Measurements from ENCODE around the gene FUS.
"Not testable (repeated sequence)": the region's sequence is repeated elsewhere in the genome, so short reads cannot be mapped to it uniquely, and the experiment has no call there.

FUS gene

DNA sequence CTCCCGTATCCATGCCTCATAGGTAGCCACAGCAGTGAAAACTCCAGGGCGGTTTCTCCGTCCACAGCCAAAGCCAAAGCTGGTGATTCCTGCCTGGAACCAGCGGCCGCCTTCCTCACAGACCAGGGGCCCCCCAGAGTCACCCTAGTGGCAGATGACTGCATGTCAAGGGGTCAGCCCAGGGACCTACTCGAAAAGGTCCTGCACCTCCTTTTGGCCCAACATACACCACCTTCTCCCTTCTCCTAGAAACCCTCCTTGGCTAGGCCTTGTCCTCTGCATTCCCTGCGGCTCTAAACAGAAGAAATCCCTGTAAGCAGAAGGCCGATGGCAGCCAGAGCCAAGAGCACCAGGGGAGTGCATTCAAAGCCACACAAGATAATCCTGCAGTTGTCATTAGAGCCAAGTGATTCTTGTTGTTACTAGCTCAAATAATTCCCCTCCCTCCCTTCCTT is 36.2 kb upstream of the FUS start:
- no peak for DNase-seq (ENCODE audit: low read depth, low spot score)

DNA sequence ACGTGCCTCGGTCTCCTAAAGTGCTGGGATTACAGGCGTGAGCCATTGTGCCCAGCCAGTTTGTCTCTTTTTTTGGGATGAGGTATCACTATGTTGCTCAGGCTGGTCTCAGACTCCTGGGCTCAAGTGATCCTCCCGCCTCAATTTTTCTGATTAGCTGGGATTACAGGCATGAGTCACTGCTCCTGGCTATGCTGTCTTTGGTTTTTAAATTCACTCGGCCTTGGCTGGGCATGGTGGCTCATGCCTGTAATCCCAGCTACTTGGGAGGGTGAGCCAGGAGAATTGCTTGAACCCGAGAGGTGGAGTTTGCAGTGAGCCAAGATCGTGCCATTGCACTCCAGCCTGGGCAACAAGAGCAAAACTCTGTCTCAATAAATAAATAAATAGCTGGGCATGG is 35.5 kb upstream of the FUS start:
- not testable (repeated sequence) for DNase-seq (ENCODE audit: low read depth, low spot score)

DNA sequence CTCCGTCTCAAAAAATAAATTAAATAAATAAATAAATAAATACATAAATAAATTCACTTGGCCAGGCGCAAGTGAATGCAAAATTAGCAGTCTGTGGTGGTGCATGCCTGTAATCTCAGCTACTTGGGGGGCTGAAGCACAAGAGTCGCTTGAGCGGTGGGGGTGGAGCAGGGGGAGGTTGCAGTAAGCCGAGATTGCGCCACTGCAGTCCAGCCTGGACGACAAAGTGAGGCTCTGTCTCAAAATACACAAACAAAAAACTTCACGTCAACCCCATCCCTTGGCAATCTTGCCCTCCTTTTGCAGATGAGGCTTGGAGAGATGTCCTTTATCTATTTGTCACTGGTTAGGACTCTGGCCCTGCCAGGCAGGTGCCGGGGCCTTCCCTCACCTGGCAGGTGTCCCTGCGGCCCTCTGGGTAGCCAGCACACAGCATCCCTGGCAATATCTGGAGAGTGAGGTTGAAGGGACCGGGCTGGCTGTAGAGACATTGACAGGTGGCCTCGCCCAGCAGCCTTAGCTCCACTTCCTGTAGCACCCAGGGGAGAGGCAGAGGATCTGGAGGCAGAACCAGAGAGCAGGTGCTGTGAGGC is 34.4 kb upstream of the FUS start:
- DNase-seq (ENCODE audit: low read depth, low spot score) = no peak

DNA sequence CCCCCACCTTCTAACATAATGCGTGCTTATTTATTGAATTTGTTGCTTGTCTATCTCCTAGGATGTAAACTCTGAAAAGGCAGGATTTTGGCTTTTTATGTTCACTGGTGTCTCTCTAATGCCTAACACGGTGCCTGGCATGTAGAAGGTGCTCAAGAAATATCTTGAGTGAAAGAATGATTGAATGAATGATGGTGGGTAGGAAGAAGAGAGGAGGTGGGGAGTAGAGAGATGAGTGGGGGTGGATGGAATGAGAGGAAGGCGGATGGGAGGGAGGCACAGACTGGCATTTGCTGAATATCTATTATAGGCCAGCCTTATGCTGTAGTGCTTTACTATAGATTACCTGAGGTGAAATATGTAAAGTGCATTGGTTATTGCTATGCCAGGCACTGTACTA is 32.4 kb upstream of the FUS start:
- no peak for DNase-seq (ENCODE audit: low read depth, low spot score)

GRCh38 chr16:31148281-31148728 is 31.6 kb upstream of the FUS start:
- no peak for DNase-seq (ENCODE audit: low read depth, low spot score)

- DNase-seq (ENCODE audit: low read depth, low spot score) = no peak
Observed at GRCh38 chr16:31148896-31149295, 31.0 kb upstream of the FUS start.

DNA sequence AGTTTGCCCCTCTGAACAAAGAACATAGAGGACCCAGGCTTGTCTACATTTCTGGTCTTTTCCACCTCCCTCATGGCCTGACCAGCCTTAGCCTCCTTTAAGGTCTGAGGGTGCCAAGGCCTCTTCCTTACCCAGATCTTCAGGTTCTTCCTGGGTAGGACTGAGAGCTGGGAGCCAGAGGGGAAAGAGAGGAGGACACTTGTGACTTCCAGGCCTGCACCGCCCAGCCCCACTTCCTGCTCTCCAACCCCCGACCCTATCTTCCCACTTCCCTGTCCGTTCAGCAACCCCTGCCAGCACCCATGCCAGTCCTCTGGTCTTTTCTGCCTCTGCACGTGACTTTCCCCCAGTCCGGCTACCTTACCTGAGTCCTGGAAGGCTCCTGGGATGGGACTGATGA is 30.6 kb upstream of the FUS start:
- DNase-seq (ENCODE audit: low read depth, low spot score) = no peak

DNA sequence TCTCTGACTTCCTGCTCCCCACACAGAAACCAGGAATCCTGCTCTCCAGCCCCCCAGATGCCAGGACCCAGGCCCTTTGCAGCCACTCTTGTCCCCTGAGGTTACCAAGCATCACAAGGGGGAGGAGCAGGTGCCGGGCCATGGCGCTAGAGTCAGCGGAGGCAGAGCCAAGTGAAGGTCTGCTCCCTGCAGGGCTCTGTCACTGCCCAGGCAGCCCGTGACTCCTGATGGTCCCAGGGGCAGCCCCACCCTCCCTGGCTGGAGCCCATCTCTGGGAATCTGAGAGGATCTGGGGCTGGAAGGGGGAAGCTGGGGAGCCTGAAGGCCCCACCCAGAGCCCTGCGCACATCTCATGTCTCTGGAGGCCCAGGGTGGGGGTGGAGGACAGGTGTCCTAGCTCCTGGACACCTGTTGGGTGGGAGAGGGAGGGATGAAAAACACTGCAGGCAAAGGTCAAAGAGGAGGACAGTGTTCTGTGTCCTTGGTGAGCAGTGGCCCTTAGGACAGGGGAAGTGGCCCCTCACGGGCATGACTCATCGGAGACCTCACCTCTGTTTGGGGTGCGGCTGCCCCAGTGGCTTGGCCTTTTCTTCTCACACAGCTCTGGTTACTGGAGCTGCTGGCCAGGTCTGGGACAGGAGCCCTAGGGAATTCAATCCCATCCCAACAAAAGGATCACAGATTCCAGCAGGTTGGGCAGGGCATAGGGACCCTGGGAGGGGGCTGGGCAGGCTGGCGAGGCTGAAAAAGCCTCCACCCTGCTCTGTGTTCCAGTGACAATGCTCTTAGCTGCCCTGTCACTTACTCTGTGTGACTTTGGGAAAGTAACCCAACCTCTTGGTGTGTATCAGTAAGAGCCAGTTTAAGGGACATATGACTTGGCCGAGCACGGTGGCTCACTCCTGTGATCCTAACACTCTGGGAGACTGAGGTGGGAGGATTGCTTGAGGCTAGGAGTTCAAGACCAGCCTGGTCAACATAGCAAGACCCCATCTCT is 29.7 kb upstream of the FUS start, which contains the start of gene PRSS36:
Gene PRSS36 (minus strand): TSS at position 173 of the 997 bp plus-strand sequence. CDS start 31 bp downstream, at position 142.
- no peak for DNase-seq (ENCODE audit: low read depth, low spot score)

- DNase-seq (ENCODE audit: low read depth, low spot score) = not testable (repeated sequence)
Observed at GRCh38 chr16:31150976-31151375, 29.0 kb upstream of the FUS start.

DNA sequence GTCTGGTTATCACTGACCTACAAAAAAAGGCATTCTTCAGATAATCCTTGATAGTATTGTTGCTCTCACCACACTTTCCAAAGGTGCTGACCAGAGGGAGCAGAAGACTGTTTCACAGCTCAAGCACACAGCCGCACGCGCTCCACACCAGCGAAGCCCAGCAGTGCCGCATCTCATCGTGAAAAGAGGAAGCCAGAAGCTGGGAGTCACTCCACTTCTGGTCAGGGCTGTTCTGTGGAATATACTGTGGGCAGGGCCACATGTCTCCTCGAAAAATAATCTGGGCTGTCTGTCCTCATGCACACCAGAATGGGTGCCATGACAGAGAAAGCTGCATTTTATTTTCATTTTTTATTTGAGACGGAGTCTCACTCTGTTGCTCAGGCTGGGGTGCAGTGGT is 22.8 kb upstream of the FUS start:
- DNase-seq (ENCODE audit: low read depth, low spot score) = no peak

- DNase-seq (ENCODE audit: low read depth, low spot score) = no peak
Observed at GRCh38 chr16:31167315-31167714, 12.6 kb upstream of the FUS start.

- no peak for DNase-seq (ENCODE audit: low read depth, low spot score)
Observed at GRCh38 chr16:31168848-31169247, 11.1 kb upstream of the FUS start.

- not testable (repeated sequence) for DNase-seq (ENCODE audit: low read depth, low spot score)
Observed at GRCh38 chr16:31170048-31170447, 9.9 kb upstream of the FUS start.

- peak; percentile 90 for DNase-seq (ENCODE audit: low read depth, low spot score)
Observed at GRCh38 chr16:31177136-31177535, 2.8 kb upstream of the FUS start.

DNA sequence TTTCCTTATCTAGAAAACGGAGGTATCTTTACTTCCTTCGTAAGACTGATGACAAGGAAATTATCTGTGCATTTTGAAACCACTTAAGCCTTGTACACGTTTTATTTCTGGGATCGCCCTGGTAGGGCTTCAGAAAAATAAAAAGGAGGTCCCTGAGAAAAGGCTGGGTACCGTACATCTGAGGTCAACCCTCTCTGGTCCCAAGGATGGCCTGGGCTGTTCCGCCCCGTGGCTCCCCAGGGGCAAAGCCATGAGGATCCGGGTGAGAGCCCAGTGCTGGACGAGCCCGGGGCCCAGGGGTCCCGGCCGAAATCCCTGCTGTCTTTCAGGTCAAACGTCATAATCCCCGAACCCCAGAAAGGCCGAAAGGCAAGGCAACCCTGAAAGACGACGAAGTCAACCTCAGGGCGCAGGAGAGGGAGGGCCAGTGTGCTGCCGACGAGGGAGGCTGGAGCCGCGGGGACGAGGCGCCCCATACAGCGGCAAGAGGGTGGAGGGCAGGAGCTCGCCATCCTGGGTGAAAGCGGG is 656 bp upstream of the FUS start:
- no peak for DNase-seq (ENCODE audit: low read depth, low spot score)

DNA sequence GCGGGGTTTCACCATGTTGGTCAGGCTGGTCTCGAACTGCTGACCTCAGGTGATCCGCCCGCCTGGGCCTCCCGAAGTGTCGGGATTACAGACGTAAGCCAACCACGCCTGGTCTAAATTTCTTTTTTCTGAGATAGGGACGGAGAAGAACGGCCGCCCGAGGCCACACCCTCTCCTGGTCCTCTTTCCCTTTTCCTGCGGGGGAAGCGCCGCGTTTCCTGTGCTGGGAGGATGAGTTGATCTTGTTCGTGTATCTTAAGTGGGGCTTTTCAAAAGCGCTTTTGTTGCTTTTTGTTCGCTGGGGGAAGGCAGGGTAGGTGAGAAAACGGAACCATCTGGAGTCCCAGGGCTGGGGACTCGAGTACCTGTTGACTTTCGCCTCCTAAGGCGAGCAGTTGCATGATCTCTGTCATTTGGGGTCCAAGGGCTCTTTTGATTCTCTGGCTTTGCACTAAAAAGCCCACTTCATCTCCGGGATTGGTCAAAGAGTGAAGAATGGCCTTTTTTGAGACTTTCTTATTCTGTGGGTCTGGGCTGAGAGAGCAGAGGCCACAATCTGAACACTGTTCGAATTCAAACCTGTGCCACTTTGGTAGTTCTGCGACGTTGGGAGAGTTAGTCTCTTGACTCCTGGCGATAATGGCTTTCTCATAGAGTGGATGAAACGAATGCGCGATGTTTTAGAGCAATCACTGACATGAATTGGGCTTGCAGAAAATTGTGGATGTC is 1.3 kb downstream of the FUS start:
- DNase-seq (ENCODE audit: low read depth, low spot score) = peak; percentile 41

DNA sequence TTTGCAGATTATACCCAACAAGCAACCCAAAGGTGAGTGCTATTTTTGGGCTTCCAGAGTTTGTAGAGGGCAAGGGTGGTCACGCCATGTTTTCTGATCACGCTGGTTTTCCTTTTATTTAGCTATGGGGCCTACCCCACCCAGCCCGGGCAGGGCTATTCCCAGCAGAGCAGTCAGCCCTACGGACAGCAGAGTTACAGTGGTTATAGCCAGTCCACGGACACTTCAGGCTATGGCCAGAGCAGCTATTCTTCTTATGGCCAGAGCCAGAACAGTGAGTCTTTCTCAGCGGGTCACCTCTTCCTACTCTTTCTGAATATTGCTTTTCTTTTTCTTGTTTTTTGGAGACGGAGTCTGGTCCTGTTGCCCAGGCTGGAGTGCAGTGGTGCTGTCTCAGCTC is 2.5 kb downstream of the FUS start:
- DNase-seq (ENCODE audit: low read depth, low spot score) = peak; percentile 16

DNA sequence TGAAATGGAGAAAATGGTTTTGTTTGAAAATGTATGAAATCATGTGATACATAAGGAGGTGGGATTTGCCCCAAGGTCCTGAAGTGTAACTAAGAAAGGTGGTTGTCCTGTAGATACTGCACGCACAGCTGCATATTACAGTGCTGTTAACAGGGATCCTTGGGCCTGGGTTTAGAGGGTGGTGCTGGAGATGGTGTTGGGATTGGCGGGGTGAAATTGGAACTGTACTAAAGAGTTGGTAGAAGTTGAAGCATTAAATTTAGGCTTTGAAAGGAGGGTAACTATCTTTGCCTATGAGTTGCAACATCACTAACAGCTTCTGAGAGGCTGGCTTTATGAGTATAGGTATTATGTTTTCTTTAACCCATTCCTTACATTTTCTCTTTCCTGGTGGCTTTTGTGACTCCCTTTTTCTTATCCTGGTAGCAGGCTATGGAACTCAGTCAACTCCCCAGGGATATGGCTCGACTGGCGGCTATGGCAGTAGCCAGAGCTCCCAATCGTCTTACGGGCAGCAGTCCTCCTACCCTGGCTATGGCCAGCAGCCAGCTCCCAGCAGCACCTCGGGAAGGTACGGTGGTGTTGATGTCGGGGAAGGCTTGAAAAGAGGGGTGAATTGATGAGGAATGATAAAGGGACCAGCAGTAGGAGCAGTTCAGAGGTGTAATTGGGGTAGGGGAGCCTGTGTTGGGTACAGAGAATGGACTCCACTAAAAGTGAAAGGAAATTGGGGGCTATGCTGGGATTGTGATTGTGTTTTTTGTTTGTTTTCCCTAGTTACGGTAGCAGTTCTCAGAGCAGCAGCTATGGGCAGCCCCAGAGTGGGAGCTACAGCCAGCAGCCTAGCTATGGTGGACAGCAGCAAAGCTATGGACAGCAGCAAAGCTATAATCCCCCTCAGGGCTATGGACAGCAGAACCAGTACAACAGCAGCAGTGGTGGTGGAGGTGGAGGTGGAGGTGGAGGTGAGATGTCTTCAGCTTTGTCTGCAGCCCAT is 3.8 kb downstream of the FUS start:
- DNase-seq (ENCODE audit: low read depth, low spot score) = no peak

- no peak for DNase-seq (ENCODE audit: low read depth, low spot score)
Observed at GRCh38 chr16:31184888-31185287, 4.9 kb downstream of the FUS start.

GRCh38 chr16:31185339-31185738 is 5.4 kb downstream of the FUS start:
- no peak for DNase-seq (ENCODE audit: low read depth, low spot score)

GRCh38 chr16:31186176-31186575 is 6.2 kb downstream of the FUS start:
- peak; percentile 61 for DNase-seq (ENCODE audit: low read depth, low spot score)
